Brain microvascular endothelial cell (primary cell): ENCODE measurements around the gene FBXL3.
A peak's percentile ranks its signal among the peaks of the same experiment; 100 is the strongest.
"Not testable (repeated sequence)": the region's sequence is repeated elsewhere in the genome, so short reads cannot be mapped to it uniquely, and the experiment has no call there.

Experiments
- DNase-seq: peaks from one replicate; pipeline ENCODE4 v3.0.0-alpha.2; 2020
- H3K27ac ChIP-seq: fragments of 250-450 bp; sonication (Bioruptor Pico); 2 replicates; pipeline ENCODE4 v1.5.1; 2020; ENCODE audit warnings: mild to moderate bottlenecking, moderate library complexity
- H3K27me3 ChIP-seq: fragments of 250-450 bp; sonication (Bioruptor Pico); replicated peaks from 2 replicates; pipeline ENCODE4 v1.5.1; 2020; ENCODE audit warnings: mild to moderate bottlenecking
- H3K36me3 ChIP-seq: fragments of 250-450 bp; sonication (Bioruptor Pico); replicated peaks from 2 replicates; pipeline ENCODE4 v1.5.1; 2020; ENCODE audit warnings: mild to moderate bottlenecking
- H3K4me3 ChIP-seq: 2 replicates; pipeline ENCODE4 v1.5.1; 2011; ENCODE audit warnings: low read depth, mild to moderate bottlenecking, control low read depth, low read length, moderate library complexity
- in situ Hi-C: cut with HindIII; loops from 2 replicates; pipeline ENCODE4 v1.10.0; 2017; ENCODE audit warnings: low sequenced_read_pairs, low pct_ligation_motif_present
- TF ChIP-seq, protein P1 (sequence below): IDR thresholded peaks from 2 replicates; pipeline ENCODE4 v1.5.1; 2011; ENCODE audit warnings: low read depth, mild to moderate bottlenecking, moderate library complexity, low read length, control low read depth, inconsistent platforms; ENCODE audit errors: missing control alignments

The FBXL3 gene

DNA sequence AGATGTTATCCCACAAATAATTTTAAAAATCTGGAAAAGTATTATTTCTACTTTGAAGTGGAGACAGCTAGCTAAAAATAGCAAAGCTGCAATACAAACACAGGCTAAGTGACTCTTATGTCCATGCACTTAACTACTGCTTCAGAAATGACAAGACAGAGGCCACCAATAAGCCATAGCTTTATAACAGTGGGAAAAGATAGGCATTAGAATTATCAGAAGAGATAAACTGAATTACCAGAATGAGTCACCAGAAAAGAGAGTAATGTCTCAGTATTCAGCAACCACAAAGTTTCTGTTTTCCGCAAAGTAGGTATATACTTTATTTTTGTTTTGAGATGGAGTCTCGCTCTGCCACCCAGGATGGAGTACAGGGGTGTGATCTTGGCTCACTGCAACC is 17.9 kb downstream of the FBXL3 start:
- in situ Hi-C loops = no loop called here
- TF ChIP-seq, protein P1, sequence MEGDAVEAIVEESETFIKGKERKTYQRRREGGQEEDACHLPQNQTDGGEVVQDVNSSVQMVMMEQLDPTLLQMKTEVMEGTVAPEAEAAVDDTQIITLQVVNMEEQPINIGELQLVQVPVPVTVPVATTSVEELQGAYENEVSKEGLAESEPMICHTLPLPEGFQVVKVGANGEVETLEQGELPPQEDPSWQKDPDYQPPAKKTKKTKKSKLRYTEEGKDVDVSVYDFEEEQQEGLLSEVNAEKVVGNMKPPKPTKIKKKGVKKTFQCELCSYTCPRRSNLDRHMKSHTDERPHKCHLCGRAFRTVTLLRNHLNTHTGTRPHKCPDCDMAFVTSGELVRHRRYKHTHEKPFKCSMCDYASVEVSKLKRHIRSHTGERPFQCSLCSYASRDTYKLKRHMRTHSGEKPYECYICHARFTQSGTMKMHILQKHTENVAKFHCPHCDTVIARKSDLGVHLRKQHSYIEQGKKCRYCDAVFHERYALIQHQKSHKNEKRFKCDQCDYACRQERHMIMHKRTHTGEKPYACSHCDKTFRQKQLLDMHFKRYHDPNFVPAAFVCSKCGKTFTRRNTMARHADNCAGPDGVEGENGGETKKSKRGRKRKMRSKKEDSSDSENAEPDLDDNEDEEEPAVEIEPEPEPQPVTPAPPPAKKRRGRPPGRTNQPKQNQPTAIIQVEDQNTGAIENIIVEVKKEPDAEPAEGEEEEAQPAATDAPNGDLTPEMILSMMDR = no peak

DNA sequence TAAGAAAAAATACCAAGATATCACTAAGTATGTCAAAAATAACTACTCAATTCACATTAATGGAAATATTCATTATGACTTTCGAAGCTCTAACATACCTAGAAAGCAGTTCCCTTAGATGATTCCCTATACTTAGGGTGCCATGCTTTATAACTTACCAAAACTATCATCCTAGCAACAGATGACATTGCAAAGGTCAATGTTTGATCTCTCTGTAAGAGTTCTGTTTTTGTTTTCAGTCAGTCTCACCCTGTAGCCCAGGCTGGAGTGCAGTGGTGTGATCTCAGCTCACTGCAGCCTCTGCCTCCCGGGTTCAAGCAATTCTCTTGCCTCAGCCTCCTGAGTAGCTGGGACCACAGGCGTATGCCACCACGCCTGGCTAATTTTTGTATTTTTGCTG is 18.6 kb downstream of the FBXL3 start:
- H3K27ac ChIP-seq, in situ Hi-C loops, H3K27me3 ChIP-seq, H3K4me3 ChIP-seq, DNase-seq: not testable (repeated sequence)
- H3K36me3 ChIP-seq = peaks cover 44% of the 10 kb centered on the region

More for the DNA sequence above, 17.9 kb downstream of the FBXL3 start:
- no peak for DNase-seq
- Histone ChIP-seq H3K27me3 (no peaks in the 10 kb centered on the region), H3K36me3 (peaks cover 51% of the 10 kb centered on the region), H3K27ac (no peak overlapping the region), H3K4me3 (no peak overlapping the region)

DNA sequence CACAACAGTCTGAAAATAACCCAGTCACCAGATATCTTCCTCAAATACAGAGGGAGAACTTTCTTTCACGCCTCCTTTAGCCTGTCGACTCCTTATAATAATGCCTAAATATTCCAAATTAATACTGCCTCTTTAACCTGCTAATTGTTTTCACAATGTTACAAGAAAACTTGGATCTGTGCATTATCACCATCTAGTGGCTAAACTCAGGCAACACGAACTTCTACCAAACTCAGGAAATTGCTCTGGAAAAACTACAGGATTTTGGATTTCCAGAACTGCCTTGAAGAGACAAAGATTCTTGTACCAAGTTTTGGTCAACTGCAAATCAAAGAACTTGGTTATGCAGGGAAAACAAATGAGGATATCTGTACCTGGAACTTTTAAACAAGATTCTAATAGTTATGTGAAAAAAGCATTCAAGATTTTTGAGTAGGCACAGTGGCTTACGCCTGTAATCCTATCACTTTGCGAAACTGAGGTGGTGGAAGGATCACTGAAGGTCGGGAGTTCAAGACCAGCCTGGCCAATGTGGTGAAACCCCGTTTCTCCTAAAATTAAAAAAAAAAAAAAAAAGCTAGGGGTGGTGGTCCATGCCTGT is 24.3 kb downstream of the FBXL3 start:
- in situ Hi-C loops = no loop called here
- no peak for DNase-seq
- no peak overlapping the region for H3K27ac ChIP-seq
- H3K27me3 ChIP-seq = no peaks in the 10 kb centered on the region
- no peak overlapping the region for H3K4me3 ChIP-seq
- H3K36me3 ChIP-seq = peaks cover 26% of the 10 kb centered on the region
- TF ChIP-seq, protein P1 = peak; percentile 63

DNA sequence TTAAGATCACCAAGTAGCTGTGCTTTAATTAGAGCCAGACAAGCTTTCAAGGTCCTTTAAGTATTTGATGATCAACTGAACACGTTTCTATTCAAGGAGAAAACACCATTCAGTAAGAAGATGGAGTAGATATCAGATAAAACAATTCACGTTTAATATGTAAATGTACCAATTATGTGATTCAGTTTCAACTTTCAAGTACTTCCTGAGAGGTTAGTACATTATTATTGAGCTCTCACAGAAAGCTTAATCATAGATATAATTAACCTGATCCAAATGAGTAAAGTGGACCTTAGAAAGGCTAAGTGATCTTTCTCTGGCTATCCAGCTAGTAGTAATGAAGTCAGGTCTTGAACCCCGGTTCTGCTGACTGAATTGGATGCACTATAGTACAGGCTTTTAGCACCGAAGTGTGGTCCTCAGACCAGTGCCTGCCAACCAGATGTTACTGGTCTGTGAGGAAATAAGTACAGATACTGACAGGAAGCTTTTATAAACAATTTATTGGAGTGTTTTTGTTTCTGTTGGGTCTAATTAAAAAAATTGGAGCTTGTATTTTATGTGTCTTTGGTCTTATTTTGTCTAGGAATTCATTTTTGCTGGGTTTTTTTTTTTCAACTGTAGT is 24.9 kb downstream of the FBXL3 start:
- H3K36me3 ChIP-seq = peaks cover 21% of the 10 kb centered on the region
- no peaks in the 10 kb centered on the region for H3K27me3 ChIP-seq
- H3K27ac ChIP-seq = no peak overlapping the region
- in situ Hi-C loops = no loop called here
- TF ChIP-seq, protein P1 = no peak
- no peak overlapping the region for H3K4me3 ChIP-seq
- DNase-seq = no peak

DNA sequence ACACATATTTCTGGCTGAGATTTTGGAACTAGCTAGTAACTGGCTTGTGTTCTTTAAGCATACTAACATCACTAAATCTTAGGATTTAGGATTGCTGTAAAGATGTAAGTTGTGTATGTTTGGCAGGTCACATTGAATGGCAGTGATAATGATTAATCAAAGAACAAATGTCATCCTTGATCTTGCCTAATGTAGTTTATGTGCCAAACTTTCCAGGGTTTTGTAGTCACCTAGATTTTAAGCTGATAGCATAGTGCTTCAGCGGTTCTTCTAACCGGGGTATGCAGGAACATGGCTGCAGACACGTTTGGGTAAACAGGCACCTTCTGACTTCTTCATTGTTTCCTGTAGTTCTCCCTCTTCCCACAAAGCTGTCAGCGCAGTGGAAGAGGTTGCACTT is 25.4 kb downstream of the FBXL3 start:
- no peak for DNase-seq
- no peaks in the 10 kb centered on the region for H3K27me3 ChIP-seq
- in situ Hi-C loops = no loop called here
- no peak overlapping the region for H3K4me3 ChIP-seq
- peaks cover 20% of the 10 kb centered on the region for H3K36me3 ChIP-seq
- H3K27ac ChIP-seq = no peak overlapping the region
- TF ChIP-seq, protein P1 = no peak

DNA sequence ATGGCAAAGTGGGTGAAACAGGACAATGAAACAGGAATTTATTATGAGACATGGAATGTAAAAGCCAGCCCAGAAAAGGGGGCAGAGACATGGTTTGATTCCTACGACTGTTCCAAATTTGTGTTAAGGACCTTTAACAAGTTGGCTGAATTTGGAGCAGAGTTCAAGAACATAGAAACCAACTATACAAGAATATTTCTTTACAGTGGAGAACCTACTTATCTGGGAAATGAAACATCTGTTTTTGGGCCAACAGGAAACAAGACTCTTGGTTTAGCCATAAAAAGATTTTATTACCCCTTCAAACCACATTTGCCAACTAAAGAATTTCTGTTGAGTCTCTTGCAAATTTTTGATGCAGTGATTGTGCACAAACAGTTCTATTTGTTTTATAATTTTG is 26.5 kb downstream of the FBXL3 start:
- H3K4me3 ChIP-seq = no peak overlapping the region
- in situ Hi-C loops = no loop called here
- no peak overlapping the region for H3K27ac ChIP-seq
- H3K36me3 ChIP-seq = peaks cover 18% of the 10 kb centered on the region
- no peaks in the 10 kb centered on the region for H3K27me3 ChIP-seq
- DNase-seq = no peak
- TF ChIP-seq, protein P1 = no peak
